Measurements from ENCODE around the gene HES1.

- TF ChIP-seq EZH2 (IDR thresholded peaks at IDR 0.05; ENCODE audit: insufficient read depth, poor library complexity, severe bottlenecking), result no peak
- TF ChIP-seq EZH2phosphoT487 (IDR thresholded peaks at IDR 0.05; ENCODE audit: insufficient read depth, low read depth), result 0 out of 2 replicates have a peak, but pooled peaks have one; percentile 21
Observed at GRCh38 chr3:194137008-194137505, 1.1 kb downstream of the HES1 start.

All from GM23248 (cell line).